Stimulated activated CD4-positive, alpha-beta T cell treated with anti-CD3 and anti-CD28 coated beads, Interleukin-12 subunit alpha, Interleukin-12 subunit beta, amount 100 ng/mL, for 24 hours (primary cell): ENCODE data around the gene ZNF519.

Source experiments
- DNase-seq, 2 experiments: peaks; one replicate each; pipeline ENCODE4 v3.0.0-alpha.2; 2020; ENCODE audit warnings: low read depth in 2 of 2

Gene ZNF519

DNA sequence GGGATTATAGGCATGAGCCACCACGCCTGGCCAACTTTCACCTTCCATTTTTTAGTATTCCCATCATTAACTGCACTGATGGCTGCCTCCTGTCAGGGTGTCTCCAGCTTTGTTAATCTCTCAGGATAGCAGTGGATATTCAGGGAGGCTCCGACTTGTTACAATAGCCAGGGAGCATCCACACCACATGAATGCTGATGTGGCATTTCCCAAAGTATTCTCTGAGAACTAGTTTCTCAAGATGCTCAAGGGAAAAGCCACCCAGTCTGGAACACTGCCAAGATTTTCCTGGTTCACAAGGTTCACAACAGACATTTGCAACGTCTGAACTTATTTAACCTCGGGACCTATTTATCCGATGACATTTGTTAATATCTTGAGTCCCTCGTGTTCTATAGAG is 33.8 kb downstream of the ZNF519 start:
- DNase-seq, result no peak

- no peak for DNase-seq
Observed at GRCh38 chr18:14097761-14098160, 34.5 kb downstream of the ZNF519 start.

DNA sequence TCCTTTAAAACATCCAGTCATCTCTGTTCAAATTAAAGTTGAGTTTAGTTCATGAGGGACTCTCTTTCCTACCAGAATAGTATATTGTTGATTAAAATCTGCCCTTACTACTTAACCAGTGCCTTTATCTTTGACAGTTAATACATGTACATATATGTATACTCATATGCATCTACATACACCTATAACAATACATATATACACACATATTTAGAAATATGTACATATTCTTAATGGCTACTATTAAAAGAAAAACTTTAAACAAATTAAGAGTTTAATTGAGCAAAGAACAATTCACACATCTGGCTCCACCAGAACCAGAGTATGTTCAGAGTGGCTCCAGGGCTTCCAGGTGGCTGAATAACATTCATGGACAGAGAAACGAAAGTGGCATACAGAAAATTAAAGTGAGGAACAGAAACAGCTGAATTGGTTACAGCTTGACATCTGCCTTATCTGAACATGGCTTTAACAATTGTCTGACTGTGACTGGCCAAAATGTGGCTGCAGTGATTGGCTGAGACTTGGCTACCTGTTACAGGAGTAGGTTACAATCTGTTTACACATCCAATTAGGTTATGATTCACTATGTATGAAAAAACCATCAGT is 38.8 kb downstream of the ZNF519 start:
- no peak for DNase-seq

- no peak for DNase-seq
Observed at GRCh38 chr18:14092625-14093306, 39.5 kb downstream of the ZNF519 start.

GRCh38 chr18:14089781-14090180 is 42.5 kb downstream of the ZNF519 start:
- no peak for DNase-seq

- DNase-seq, result no peak
Observed at GRCh38 chr18:14089191-14089590, 43.0 kb downstream of the ZNF519 start.

- no peak for DNase-seq
Observed at GRCh38 chr18:14086458-14087231, 45.6 kb downstream of the ZNF519 start.

GRCh38 chr18:14085770-14086457 is 46.3 kb downstream of the ZNF519 start:
- no peak for DNase-seq

GRCh38 chr18:14075196-14075595 is 57.0 kb downstream of the ZNF519 start:
- no peak for DNase-seq

DNA sequence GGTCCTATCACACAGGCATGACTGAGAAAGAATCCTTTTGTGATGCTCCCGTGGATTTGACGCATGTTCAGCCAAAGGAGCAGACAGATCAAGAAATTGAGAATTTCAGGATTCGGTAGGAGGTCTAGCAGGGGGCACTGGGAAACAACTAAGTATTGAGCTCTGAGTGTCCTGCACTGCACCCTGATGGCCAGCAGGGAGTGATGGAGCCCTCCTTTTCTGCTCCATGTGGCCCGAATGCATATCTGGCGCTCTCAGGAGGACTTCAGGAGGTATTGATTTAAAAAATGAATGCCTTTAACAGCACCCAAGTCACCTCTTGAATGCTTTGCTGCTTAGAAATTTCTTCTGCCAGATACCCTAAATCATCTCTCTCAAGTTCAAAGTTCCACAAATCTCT is 58.0 kb downstream of the ZNF519 start:
- DNase-seq, result no peak

DNA sequence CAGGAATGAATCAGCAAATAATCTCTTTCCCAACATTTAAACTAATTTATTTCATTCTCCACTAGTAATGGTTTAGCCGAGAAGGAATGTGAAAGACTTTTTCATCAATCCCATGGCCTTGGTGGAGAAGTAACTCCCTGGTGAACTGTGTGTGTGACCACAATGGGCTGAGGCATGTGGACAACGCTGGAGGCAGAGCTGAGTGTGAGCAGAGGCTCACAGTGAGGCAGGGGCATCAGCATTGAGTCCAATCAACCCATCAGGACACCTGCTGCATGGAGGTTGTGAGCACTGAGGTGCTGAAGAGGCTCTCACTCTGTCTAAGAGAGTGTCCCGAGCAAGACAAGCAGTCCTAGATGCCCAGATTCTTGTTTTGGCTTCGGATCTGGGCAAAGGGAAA is 78.6 kb downstream of the ZNF519 start:
- DNase-seq, result no peak
